ENCODE data around the gene ZNF212.

ZNF212 gene

DNA sequence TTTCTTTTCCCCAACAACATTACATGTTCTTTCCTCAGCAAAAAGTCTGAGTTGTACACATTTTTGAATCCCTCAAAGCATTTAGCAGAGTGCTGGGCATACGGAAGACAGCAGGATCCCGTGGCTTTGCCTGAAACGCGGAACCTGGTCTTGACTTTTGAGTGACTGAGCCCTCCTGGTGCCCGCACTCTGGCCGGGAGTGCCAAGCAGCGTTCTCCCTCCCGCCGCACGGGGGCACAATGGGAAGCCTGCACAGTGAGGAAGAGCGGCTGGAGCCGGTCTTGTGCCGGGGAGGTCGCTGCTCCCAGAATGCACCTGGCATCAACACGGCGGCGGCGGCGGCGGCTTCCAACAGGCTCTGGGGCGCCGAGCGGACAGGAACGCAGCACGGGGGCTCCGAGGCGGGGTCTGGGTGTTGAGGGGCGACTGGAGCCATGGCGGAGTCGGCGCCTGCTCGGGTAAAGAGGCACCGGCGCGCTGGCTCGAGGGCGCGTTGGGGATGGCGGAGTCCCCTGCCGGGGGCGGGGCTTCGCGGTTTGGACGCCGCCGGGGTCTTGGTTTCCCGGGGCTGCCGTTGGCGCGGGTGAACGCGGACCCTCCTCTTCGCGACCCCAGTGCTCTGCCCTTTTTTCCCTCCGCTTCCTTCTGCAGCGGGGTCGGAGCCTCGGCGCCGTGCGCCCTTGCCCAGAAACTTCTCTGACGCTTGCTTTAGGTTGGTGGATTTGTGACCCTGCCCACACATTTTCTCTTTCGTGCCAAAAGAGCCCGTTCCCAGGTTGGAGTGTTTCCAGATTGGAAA, at the start of gene ZNF212:
Gene ZNF212 (plus strand): TSS at position 307 of the 799 bp plus-strand sequence. CDS start 128 bp downstream, at position 435.
- peak; percentile 26 for DNase-seq (ENCODE audit: low read depth, low spot score)
- TF ChIP-seq, protein P1, sequence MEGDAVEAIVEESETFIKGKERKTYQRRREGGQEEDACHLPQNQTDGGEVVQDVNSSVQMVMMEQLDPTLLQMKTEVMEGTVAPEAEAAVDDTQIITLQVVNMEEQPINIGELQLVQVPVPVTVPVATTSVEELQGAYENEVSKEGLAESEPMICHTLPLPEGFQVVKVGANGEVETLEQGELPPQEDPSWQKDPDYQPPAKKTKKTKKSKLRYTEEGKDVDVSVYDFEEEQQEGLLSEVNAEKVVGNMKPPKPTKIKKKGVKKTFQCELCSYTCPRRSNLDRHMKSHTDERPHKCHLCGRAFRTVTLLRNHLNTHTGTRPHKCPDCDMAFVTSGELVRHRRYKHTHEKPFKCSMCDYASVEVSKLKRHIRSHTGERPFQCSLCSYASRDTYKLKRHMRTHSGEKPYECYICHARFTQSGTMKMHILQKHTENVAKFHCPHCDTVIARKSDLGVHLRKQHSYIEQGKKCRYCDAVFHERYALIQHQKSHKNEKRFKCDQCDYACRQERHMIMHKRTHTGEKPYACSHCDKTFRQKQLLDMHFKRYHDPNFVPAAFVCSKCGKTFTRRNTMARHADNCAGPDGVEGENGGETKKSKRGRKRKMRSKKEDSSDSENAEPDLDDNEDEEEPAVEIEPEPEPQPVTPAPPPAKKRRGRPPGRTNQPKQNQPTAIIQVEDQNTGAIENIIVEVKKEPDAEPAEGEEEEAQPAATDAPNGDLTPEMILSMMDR (IDR thresholded peaks at IDR 0.05; ENCODE audit: insufficient read depth, low read length, missing control alignments) = peak; percentile 99
- peak within 1 kb of the TSS; percentile 95 for H3K4me3 ChIP-seq (ENCODE audit: low read depth, low read length)
- ChIA-PET CTCF (interaction anchor here (0.7 to 4.4 kb wide), 11 partner anchors 9 to 51 kb away, joined by 3 to 20 read pairs (median 4); partner anchors contain the start of genes ZNF282 and ZNF783), POLR2A (no interaction called here)

- ChIA-PET POLR2A (no interaction called here), CTCF (interaction anchor here (1.5 to 1.8 kb wide), 2 partner anchors 18 to 45 kb away, joined by 4 to 6 read pairs; partner anchors contain the start of gene ZNF398)
- no peak for DNase-seq (ENCODE audit: low read depth, low spot score)
- H3K4me3 ChIP-seq (ENCODE audit: low read depth, low read length) = no peak overlapping the region
- TF ChIP-seq, protein P1 (IDR thresholded peaks at IDR 0.05; ENCODE audit: insufficient read depth, low read length, missing control alignments) = no peak
Observed at GRCh38 chr7:149191851-149192250, 47.6 kb upstream of the ZNF212 start.

- H3K4me3 ChIP-seq (ENCODE audit: low read depth, low read length) = peak overlapping the region; percentile 85
- TF ChIP-seq, protein P1 (IDR thresholded peaks at IDR 0.05; ENCODE audit: insufficient read depth, low read length, missing control alignments) = no peak
- DNase-seq (ENCODE audit: low read depth, low spot score) = no peak
- CTCF ChIA-PET = interaction anchor here (0.8 to 2.5 kb wide), 20 partner anchors 9 to 188 kb away, joined by 3 to 20 read pairs (median 6); partner anchors contain the start of genes ZNF398, ZNF425 and ZNF783
- POLR2A ChIA-PET = interaction anchor here (0.8 to 1.9 kb wide), 6 partner anchors 21 to 496 kb away, joined by 3 to 8 read pairs (median 5); partner anchors contain the start of genes CUL1, ZNF398 and ZNF783
Observed at GRCh38 chr7:149194799-149195179, 44.7 kb upstream of the ZNF212 start.

GRCh38 chr7:149195180-149196150, 44.0 kb upstream of the ZNF212 start, which contains the start of gene ZNF282:
TSS of gene ZNF282 (plus strand) at chr7:149195546. CDS start at chr7:149195590, 44 bp downstream.
- H3K4me3 ChIP-seq (ENCODE audit: low read depth, low read length) = peak within 1 kb of the TSS; percentile 85
- POLR2A ChIA-PET = interaction anchor here (0.5 to 1.9 kb wide), 7 partner anchors 20 to 497 kb away, joined by 3 to 8 read pairs (median 4); partner anchors contain the start of genes CUL1, ZNF398 and ZNF783
- DNase-seq (ENCODE audit: low read depth, low spot score) = peak; percentile 46
- TF ChIP-seq, protein P1 (IDR thresholded peaks at IDR 0.05; ENCODE audit: insufficient read depth, low read length, missing control alignments) = peak; percentile 85
- CTCF ChIA-PET = interaction anchor here (0.8 to 2.5 kb wide), 21 partner anchors 9 to 189 kb away, joined by 3 to 20 read pairs (median 5); partner anchors contain the start of genes ZNF398, ZNF425 and ZNF783

DNA sequence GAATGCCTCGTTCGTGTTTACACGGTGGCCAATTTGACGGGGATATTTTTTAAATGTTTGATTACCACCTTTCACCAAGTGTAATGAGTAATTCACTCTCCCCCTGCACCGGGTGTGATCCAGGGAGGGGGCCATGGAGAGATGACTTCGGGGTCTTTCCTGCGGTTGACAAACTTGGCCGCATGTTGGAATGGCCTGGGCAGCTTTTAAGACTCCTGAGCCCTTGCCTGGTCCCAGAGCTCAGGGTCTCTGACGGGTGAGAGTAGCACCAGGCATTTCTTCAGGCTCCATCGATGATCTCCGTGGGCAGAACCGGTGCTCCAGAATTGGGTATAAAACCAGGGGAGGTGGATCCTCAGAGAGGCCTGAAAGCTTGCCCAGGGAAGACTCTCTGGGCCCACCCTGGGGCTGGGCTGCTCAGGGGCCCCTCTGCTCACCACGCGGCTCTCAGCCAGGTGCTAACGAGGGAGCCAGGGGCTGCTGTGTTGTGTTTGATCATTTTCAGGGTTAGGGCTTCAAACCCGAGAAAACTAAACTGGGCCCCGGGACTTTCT, 43.2 kb upstream of the ZNF212 start:
- POLR2A ChIA-PET = interaction anchor here (0.5 to 1.9 kb wide), 4 partner anchors 37 to 224 kb away, joined by 3 to 8 read pairs (median 6); partner anchors contain the start of genes ZNF398 and ZNF783
- DNase-seq (ENCODE audit: low read depth, low spot score) = no peak
- TF ChIP-seq, protein P1 (IDR thresholded peaks at IDR 0.05; ENCODE audit: insufficient read depth, low read length, missing control alignments) = no peak

More for the DNA sequence above, 43.2 kb upstream of the ZNF212 start:
- H3K4me3 ChIP-seq (ENCODE audit: low read depth, low read length) = peak overlapping the region; percentile 85
- CTCF ChIA-PET = interaction anchor here (1.2 to 2.5 kb wide), 12 partner anchors 9 to 89 kb away, joined by 4 to 20 read pairs (median 6); partner anchors contain the start of genes ZNF398 and ZNF783
